Measurements from ENCODE around the gene KLHDC1. TPM values are rescaled to one million over a fixed set of nuclear protein-coding genes. Genes with fewer than 3 reads are reported as not detected.
"Not testable (repeated sequence)": the region's sequence is repeated elsewhere in the genome, so short reads cannot be mapped to it uniquely, and the experiment has no call there.

KLHDC1 gene
- total RNA-seq, 1 donor from 2014 or later, result 6.9 TPM

GRCh38 chr14:49770212-49770817, 77.4 kb downstream of the KLHDC1 start:
- POLR2A ChIA-PET, result interaction anchor here (0.6 to 4.9 kb wide), 3 partner anchors 37 to 149 kb away, joined by 4 to 95 read pairs (median 4); partner anchors contain the start of genes DNAAF2 and MGAT2
- Mint-ChIP-seq H3K36me3 (ENCODE audit: low read depth) (peaks cover 18% of the 10 kb centered on the region), H3K4me1 (peaks cover 33% of the 10 kb centered on the region), H3K27me3 (no peaks in the 10 kb centered on the region), H3K9me3 (no peaks in the 10 kb centered on the region), H3K4me3 (peak overlapping the region; percentile 20), H3K27ac (peak overlapping the region; percentile 35)
- CTCF ChIA-PET, result no interaction called here
- no peak for ATAC-seq (ENCODE audit: low read depth)
- TF ChIP-seq CTCF (IDR thresholded peaks at IDR 0.05), result no peak
- DNase-seq, result no peak
- intact Hi-C loops (cut with micrococcal nuclease), result no loop called here

- DNase-seq; H3K27ac Mint-ChIP-seq; intact Hi-C loops (cut with micrococcal nuclease); H3K4me3 Mint-ChIP-seq; ATAC-seq (ENCODE audit: low read depth); H3K27me3 Mint-ChIP-seq; H3K9me3 Mint-ChIP-seq: not testable (repeated sequence)
- peaks cover 31% of the 10 kb centered on the region for H3K4me1 Mint-ChIP-seq
- H3K36me3 Mint-ChIP-seq (ENCODE audit: low read depth), result peaks cover 26% of the 10 kb centered on the region
- ChIA-PET POLR2A (interaction anchor here (1.3 kb wide), 1 partner anchor 13 kb away, joined by 3 read pairs; no protein-coding TSS in a partner anchor), CTCF (interaction anchor here (1.2 kb wide), 1 partner anchor 539 kb away, joined by 3 read pairs; no protein-coding TSS in a partner anchor)
Observed at GRCh38 chr14:49771691-49772090, 78.8 kb downstream of the KLHDC1 start.

- intact Hi-C loops (cut with micrococcal nuclease), result no loop called here
- ChIA-PET POLR2A (interaction anchor here (1.2 kb wide), 1 partner anchor 139 kb away, joined by 4 read pairs; the partner anchor contains the start of gene DNAAF2), CTCF (no interaction called here)
- no peak overlapping the region for H3K4me3 Mint-ChIP-seq
- no peaks in the 10 kb centered on the region for H3K9me3 Mint-ChIP-seq
- no peak overlapping the region for H3K27ac Mint-ChIP-seq
- no peak for ATAC-seq (ENCODE audit: low read depth)
- peaks cover 17% of the 10 kb centered on the region for H3K4me1 Mint-ChIP-seq
- H3K36me3 Mint-ChIP-seq (ENCODE audit: low read depth), result peaks cover 44% of the 10 kb centered on the region
- TF ChIP-seq CTCF (IDR thresholded peaks at IDR 0.05), result no peak
- DNase-seq, result no peak
- H3K27me3 Mint-ChIP-seq, result no peaks in the 10 kb centered on the region
Observed at GRCh38 chr14:49774106-49774505, 81.2 kb downstream of the KLHDC1 start.

- TF ChIP-seq CTCF (IDR thresholded peaks at IDR 0.05), result no peak
- intact Hi-C loops (cut with micrococcal nuclease), result no loop called here
- Mint-ChIP-seq H3K27ac (no peak overlapping the region), H3K9me3 (no peaks in the 10 kb centered on the region), H3K4me3 (no peak overlapping the region), H3K4me1 (no peaks in the 10 kb centered on the region), H3K36me3 (ENCODE audit: low read depth) (peaks cover 76% of the 10 kb centered on the region), H3K27me3 (no peaks in the 10 kb centered on the region)
- no peak for ATAC-seq (ENCODE audit: low read depth)
- ChIA-PET CTCF (no interaction called here), POLR2A (no interaction called here)
- DNase-seq, result no peak
Observed at GRCh38 chr14:49778421-49778820, 85.5 kb downstream of the KLHDC1 start.

- not testable (repeated sequence) for H3K9me3 Mint-ChIP-seq; H3K27ac Mint-ChIP-seq; H3K4me1 Mint-ChIP-seq; DNase-seq; ATAC-seq (ENCODE audit: low read depth); H3K4me3 Mint-ChIP-seq; H3K27me3 Mint-ChIP-seq
- H3K36me3 Mint-ChIP-seq (ENCODE audit: low read depth), result peaks cover 78% of the 10 kb centered on the region
- POLR2A ChIA-PET, result interaction anchor here (0.6 to 1.2 kb wide), 3 partner anchors 85 to 848 kb away, joined by 3 to 6 read pairs (median 3); no protein-coding TSS in a partner anchor
- CTCF ChIA-PET, result interaction anchor here (1.4 kb wide), 1 partner anchor 319 kb away, joined by 5 read pairs; no protein-coding TSS in a partner anchor
- intact Hi-C loops (cut with micrococcal nuclease), result loop anchor here (5.0 kb wide), 1 partner anchor 66 kb away; no protein-coding TSS in a partner anchor
Observed at GRCh38 chr14:49781040-49781439, 88.1 kb downstream of the KLHDC1 start.

- Mint-ChIP-seq H3K27me3 (no peaks in the 10 kb centered on the region), H3K27ac (no peak overlapping the region), H3K4me1 (peaks cover 3% of the 10 kb centered on the region), H3K9me3 (no peaks in the 10 kb centered on the region), H3K36me3 (ENCODE audit: low read depth) (peaks cover 83% of the 10 kb centered on the region), H3K4me3 (no peak overlapping the region)
- DNase-seq (no peak), ATAC-seq (ENCODE audit: low read depth) (no peak)
- no peak for TF ChIP-seq CTCF (IDR thresholded peaks at IDR 0.05)
- ChIA-PET CTCF (interaction anchor here (0.6 kb wide), 1 partner anchor 59 kb away, joined by 3 read pairs; no protein-coding TSS in a partner anchor), POLR2A (no interaction called here)
- intact Hi-C loops (cut with micrococcal nuclease), result loop anchor here (5.0 kb wide), 1 partner anchor 64 kb away; no protein-coding TSS in a partner anchor
Observed at GRCh38 chr14:49783394-49784014, 90.6 kb downstream of the KLHDC1 start.

Data from activated B cell treated with CpG ODN at 0.5 μM for 24 hours (primary cell).